HL-60 (cell line): ENCODE results near the gene FAM162A.

Experiments used
- DNase-seq, 2 experiments: peaks; one replicate each; pipeline ENCODE4 v3.0.0-alpha.2; 2010 to 2020; ENCODE audit warnings: low read depth in 1 of 2, low spot score in 1 of 2
- H3K27ac ChIP-seq: fragments of 250-450 bp; sonication (Bioruptor Pico); replicated peaks from 2 replicates; pipeline ENCODE4 v1.5.1; 2020; ENCODE audit warnings: mild to moderate bottlenecking, moderate library complexity
- H3K27me3 ChIP-seq: fragments of 250-450 bp; sonication (Bioruptor Pico); 2 replicates; pipeline ENCODE4 v1.5.1; 2021; ENCODE audit warnings: mild to moderate bottlenecking, moderate library complexity; ENCODE audit not compliant: insufficient read depth, poor library complexity, severe bottlenecking
- H3K4me3 ChIP-seq: replicated peaks from 2 replicates; pipeline ENCODE4 v1.5.1; 2011; ENCODE audit warnings: mild to moderate bottlenecking, control low read depth, low read length; ENCODE audit not compliant: insufficient read depth
- GABPA ChIP-seq: IDR thresholded peaks from 2 replicates; pipeline ENCODE4 v1.6.1; 2012; ENCODE audit warnings: low read depth
- POLR2AphosphoS5 ChIP-seq: IDR thresholded peaks from 2 replicates; pipeline ENCODE4 v1.6.1; 2012; ENCODE audit warnings: low read depth
- SPI1 ChIP-seq: IDR thresholded peaks from 2 replicates; pipeline ENCODE4 v1.6.1; 2012; ENCODE audit warnings: low read depth, mild to moderate bottlenecking, borderline replicate concordance
- TF ChIP-seq, protein P1 (sequence below): IDR thresholded peaks from one replicate; pipeline ENCODE4 v1.5.1; 2011; ENCODE audit warnings: low read length, control low read depth, inconsistent platforms; ENCODE audit not compliant: insufficient read depth
- TF ChIP-seq, protein P2 (sequence below): IDR thresholded peaks from 2 replicates; pipeline ENCODE4 v1.6.1; 2012; ENCODE audit warnings: low read depth; ENCODE audit not compliant: insufficient replicate concordance

FAM162A gene

DNA sequence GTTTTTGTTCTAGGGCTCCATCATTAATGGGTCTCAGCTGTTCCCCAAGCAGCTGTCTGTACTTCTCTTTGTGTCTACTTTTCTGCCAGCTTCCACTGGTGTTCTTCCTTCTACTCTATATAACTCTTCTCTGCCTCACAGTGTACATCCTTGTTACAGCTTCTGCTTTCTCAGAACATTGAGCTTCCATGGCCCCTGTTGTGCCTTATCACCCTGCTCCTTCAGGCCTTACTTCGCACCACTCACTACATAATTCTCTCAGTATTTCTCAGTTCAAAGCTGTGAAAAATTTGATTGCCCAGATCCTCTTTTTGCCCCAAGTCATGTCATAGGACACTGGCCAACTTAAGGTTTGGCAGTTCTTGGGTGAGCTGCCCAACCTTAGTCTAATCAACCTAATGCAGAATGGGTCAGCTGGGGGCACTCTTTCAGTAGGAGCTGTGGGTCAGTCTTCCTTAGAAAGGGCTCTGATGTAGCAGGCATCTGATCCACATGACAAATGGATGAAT, 30.0 kb upstream of the FAM162A start:
- H3K27ac ChIP-seq, result no peak overlapping the region
- no peak overlapping the region for H3K4me3 ChIP-seq
- H3K27me3 ChIP-seq, result no peaks in the 10 kb centered on the region
- TF ChIP-seq, protein P1, sequence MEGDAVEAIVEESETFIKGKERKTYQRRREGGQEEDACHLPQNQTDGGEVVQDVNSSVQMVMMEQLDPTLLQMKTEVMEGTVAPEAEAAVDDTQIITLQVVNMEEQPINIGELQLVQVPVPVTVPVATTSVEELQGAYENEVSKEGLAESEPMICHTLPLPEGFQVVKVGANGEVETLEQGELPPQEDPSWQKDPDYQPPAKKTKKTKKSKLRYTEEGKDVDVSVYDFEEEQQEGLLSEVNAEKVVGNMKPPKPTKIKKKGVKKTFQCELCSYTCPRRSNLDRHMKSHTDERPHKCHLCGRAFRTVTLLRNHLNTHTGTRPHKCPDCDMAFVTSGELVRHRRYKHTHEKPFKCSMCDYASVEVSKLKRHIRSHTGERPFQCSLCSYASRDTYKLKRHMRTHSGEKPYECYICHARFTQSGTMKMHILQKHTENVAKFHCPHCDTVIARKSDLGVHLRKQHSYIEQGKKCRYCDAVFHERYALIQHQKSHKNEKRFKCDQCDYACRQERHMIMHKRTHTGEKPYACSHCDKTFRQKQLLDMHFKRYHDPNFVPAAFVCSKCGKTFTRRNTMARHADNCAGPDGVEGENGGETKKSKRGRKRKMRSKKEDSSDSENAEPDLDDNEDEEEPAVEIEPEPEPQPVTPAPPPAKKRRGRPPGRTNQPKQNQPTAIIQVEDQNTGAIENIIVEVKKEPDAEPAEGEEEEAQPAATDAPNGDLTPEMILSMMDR, result no peak
- TF ChIP-seq SPI1, result no peak
- peak in 1 of 2 experiments; percentile 25 for DNase-seq

DNA sequence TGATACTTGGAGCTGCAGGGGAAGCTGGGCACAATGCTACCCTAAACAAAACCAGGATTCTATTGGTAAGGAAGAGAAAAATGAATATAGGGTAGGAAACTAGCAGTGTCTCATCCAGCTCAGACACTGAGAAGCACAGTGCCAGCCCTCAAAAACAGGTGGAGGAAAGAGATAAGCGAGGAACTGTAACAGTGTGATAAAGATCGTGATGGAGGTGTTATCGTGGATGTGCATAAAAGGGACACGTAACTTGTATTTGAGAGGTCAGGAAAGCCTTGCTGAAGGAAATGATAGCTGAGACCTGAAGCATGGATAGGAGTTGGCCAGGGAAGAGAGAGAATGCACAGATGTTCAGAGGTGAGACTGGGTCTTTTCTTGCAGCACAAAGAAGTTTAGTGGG, 28.4 kb upstream of the FAM162A start:
- TF ChIP-seq SPI1 (no peak), GABPA (no peak), POLR2AphosphoS5 (no peak)
- TF ChIP-seq, protein P2, sequence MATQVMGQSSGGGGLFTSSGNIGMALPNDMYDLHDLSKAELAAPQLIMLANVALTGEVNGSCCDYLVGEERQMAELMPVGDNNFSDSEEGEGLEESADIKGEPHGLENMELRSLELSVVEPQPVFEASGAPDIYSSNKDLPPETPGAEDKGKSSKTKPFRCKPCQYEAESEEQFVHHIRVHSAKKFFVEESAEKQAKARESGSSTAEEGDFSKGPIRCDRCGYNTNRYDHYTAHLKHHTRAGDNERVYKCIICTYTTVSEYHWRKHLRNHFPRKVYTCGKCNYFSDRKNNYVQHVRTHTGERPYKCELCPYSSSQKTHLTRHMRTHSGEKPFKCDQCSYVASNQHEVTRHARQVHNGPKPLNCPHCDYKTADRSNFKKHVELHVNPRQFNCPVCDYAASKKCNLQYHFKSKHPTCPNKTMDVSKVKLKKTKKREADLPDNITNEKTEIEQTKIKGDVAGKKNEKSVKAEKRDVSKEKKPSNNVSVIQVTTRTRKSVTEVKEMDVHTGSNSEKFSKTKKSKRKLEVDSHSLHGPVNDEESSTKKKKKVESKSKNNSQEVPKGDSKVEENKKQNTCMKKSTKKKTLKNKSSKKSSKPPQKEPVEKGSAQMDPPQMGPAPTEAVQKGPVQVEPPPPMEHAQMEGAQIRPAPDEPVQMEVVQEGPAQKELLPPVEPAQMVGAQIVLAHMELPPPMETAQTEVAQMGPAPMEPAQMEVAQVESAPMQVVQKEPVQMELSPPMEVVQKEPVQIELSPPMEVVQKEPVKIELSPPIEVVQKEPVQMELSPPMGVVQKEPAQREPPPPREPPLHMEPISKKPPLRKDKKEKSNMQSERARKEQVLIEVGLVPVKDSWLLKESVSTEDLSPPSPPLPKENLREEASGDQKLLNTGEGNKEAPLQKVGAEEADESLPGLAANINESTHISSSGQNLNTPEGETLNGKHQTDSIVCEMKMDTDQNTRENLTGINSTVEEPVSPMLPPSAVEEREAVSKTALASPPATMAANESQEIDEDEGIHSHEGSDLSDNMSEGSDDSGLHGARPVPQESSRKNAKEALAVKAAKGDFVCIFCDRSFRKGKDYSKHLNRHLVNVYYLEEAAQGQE, result no peak
- TF ChIP-seq, protein P1, result no peak
- DNase-seq, result no peak
- Histone ChIP-seq H3K27me3 (no peaks in the 10 kb centered on the region), H3K27ac (no peak overlapping the region), H3K4me3 (no peak overlapping the region)

- DNase-seq, result peak in 1 of 2 experiments; percentile 52
- H3K4me3 ChIP-seq, result no peak overlapping the region
- no peak overlapping the region for H3K27ac ChIP-seq
- no peaks in the 10 kb centered on the region for H3K27me3 ChIP-seq
- TF ChIP-seq GABPA (no peak), SPI1 (no peak), POLR2AphosphoS5 (no peak)
- TF ChIP-seq, protein P1, result peak; percentile 25
- TF ChIP-seq, protein P2, result no peak
These were observed 27.6 kb upstream of the FAM162A start for GRCh38 chr3:122356402-122356801.
